IPS-15b (cell line): ENCODE results near the gene TBC1D17.
A peak's percentile ranks its signal among the peaks of the same experiment; 100 is the strongest.

Experiments used
- H3K27me3 ChIP-seq: one replicate; pipeline ENCODE4 v1.6.1; 2013; ENCODE audit warnings: low read length; ENCODE audit not compliant: control insufficient read depth, insufficient read depth
- H3K36me3 ChIP-seq: one replicate; pipeline ENCODE4 v1.6.1; 2013; ENCODE audit warnings: low read length; ENCODE audit not compliant: control insufficient read depth, insufficient read depth
- H3K4me1 ChIP-seq: one replicate; pipeline ENCODE4 v1.6.1; 2013; ENCODE audit warnings: mild to moderate bottlenecking, low read length; ENCODE audit not compliant: control insufficient read depth, insufficient read depth
- H3K4me3 ChIP-seq: one replicate; pipeline ENCODE4 v1.5.1; 2013; ENCODE audit warnings: low read depth, low read length
- H3K9ac ChIP-seq: one replicate; pipeline ENCODE4 v1.6.1; 2013; ENCODE audit warnings: low read depth, mild to moderate bottlenecking, low read length
- H3K9me3 ChIP-seq: one replicate; pipeline ENCODE4 v1.6.1; 2013; ENCODE audit warnings: mild to moderate bottlenecking, low read length; ENCODE audit not compliant: control insufficient read depth, insufficient read depth

Gene TBC1D17

DNA sequence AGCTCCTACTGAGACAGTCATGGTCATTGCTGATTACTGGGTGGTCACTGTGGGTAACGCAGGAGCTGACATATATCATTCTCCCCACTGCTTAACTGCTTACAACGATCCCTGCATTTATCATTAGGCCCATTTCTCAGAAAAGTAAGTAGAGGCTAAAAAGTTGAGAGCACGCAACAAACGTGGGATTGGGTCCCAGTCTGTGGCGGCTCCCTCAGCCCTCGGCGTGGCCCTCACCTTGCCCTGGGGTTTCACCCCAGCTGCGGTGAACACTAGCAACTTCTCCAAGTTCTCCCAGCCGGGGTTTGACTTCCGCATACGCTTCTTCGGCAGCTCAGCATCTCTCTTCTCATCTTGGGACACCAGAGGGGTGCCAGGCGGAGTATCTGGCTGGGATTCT, 12.6 kb upstream of the TBC1D17 start:
- no peaks in the 10 kb centered on the region for H3K9me3 ChIP-seq
- H3K27me3 ChIP-seq = no peaks in the 10 kb centered on the region
- peak overlapping the region; percentile 9 for H3K4me3 ChIP-seq
- H3K36me3 ChIP-seq = peaks cover 40% of the 10 kb centered on the region
- H3K4me1 ChIP-seq = peaks cover 4% of the 10 kb centered on the region
- H3K9ac ChIP-seq = no peak overlapping the region

DNA sequence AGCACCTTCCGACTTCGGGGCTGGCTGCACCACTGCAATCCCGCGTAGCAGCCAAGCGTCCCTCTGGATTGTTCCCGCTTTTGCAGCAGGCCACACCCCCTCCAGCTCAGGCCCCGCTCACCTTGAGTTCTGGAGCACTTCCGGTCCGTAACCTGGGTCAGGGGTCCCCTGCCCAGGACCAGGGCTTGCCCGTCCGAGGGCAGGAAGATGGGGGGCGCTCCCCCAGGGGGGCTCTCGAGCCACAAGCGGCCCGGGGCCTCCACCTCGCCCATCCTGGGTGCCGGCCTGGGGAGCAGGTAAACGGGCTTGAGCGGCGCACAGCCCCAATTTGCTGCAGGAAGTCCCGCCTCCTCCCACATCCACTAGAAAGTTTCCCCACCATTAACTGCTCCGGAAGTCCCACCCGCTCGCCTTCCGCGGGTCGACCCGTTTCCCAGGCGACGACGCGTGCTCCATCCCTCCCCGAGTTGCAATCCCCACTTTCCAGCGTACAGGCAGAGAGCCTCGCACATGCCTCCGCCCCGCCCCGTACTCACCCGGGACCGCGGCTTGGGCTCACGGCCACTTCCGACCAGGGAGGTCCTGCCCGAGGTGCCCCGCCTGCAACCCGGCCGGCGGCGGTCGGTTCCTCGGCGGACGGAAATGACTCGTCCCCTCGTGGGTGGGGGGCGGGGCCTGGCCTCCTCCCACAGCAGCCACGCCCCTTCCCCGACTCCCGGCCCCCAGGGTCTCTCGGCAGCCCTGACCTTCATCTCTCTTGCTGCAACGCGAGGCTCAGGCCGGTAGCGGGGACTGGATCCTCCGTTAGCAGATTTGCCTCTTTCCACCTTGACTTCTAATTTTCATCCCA, 10.3 kb upstream of the TBC1D17 start, which contains the start of gene PNKP:
PNKP (minus strand) TSS at position 644 of the 850 bp plus-strand sequence; CDS start at position 272, 372 bp downstream.
- Histone ChIP-seq H3K9ac (peak within 1 kb of the TSS; percentile 90), H3K4me1 (peaks cover 4% of the 10 kb centered on the region), H3K9me3 (no peaks in the 10 kb centered on the region), H3K4me3 (peak within 1 kb of the TSS; percentile 93), H3K36me3 (peaks cover 21% of the 10 kb centered on the region), H3K27me3 (no peaks in the 10 kb centered on the region)

DNA sequence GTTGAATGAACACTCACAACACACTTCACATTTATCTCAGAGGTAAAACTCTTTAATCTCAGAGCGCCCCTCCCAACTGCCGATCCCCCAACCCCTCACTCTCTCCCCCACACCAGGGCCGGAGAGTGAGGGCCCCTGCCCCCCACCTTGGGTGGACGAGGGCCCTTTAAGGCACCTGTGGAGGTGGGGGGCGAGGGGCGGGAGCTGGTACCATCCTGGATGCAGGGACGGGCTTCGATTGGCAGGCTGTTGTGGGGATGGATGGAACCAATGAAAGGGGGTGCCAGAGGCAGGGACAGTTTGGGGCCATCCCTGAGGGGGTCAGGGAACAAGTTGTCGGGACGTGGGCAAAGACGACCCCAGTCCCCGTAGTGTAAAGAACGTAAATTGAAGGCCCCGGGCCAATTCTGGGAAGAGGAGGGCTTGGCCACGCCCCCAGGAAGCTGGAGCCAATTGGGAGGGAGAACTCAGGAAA, 8.5 kb upstream of the TBC1D17 start:
- H3K27me3 ChIP-seq = no peaks in the 10 kb centered on the region
- no peak overlapping the region for H3K9ac ChIP-seq
- H3K9me3 ChIP-seq = no peaks in the 10 kb centered on the region
- peak overlapping the region; percentile 68 for H3K4me3 ChIP-seq
- H3K36me3 ChIP-seq = peaks cover 10% of the 10 kb centered on the region
- H3K4me1 ChIP-seq = peaks cover 4% of the 10 kb centered on the region

DNA sequence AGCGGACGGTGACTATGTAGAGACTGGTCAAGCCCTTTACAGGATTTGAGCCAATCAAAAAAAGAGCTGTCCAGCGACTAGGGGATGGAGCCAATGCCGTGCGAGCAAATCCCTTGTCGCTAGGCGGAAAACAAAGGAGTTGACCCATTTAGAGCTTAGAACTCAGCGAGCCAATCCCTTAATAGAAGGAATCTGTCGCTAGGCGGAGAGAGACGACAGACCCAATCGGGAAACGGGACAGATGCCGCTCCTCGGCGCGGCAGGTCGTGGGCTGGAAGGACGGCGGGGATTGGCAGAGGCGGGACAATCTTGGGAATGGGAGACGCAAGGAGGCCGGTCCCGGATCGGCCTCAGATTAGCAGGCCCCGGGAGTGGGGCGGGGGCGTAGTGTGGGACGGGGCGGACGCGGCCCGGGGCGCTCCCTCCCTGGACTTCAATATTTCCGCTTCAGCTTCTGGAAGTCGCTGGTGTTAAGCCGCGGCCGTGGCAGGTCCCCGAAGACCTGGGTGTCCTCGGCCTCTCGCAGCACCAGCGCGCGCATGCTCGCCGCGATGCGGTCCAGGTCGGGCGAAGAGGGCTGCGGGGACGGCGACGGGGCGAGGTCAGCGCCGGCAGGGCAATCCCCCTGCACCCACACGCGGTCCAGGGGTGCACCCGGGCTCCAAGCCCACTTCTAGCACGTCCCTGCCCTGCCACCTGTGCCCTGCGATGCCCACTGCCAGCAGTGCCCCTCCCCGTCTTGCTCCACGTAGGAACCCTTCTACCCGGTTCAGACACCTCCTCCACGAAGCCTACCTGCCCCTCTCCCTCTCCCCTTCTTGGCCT, 7.8 kb upstream of the TBC1D17 start:
- Histone ChIP-seq H3K4me3 (peak overlapping the region; percentile 78), H3K27me3 (no peaks in the 10 kb centered on the region), H3K4me1 (peaks cover 4% of the 10 kb centered on the region), H3K9ac (peak overlapping the region; percentile 74), H3K9me3 (no peaks in the 10 kb centered on the region), H3K36me3 (peaks cover 4% of the 10 kb centered on the region)

DNA sequence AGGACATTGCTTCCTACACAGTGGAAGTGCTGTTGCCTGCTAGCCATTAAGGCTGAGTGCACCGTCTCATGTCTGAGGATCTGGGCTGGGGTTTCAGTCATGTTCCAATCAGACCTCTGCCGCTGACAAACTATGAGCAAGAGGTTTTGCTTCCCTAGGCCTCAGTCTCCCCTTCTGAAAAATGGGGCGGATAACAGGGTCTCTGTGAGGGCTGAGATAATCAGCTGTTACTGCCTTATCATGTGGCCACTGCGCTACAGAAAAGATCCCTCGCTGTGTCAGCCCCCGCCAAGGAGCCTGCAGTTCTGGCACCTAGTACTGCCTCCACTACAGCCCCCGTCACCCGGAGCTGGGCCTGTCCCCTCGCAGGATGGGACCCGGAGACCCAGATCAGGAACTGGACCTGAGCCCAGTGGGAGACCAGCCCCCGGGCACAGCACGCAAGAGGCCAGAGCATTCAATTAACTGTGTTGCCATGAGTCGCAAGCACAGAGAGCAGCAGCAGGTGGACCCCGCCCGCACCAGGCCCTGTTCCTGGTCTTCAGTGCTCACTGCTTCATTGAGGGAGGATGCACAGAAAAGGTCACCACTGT, 7.1 kb upstream of the TBC1D17 start:
- Histone ChIP-seq H3K9ac (peak overlapping the region; percentile 74), H3K27me3 (no peaks in the 10 kb centered on the region), H3K9me3 (no peaks in the 10 kb centered on the region), H3K4me1 (peaks cover 3% of the 10 kb centered on the region), H3K4me3 (peak overlapping the region; percentile 78), H3K36me3 (no peaks in the 10 kb centered on the region)

DNA sequence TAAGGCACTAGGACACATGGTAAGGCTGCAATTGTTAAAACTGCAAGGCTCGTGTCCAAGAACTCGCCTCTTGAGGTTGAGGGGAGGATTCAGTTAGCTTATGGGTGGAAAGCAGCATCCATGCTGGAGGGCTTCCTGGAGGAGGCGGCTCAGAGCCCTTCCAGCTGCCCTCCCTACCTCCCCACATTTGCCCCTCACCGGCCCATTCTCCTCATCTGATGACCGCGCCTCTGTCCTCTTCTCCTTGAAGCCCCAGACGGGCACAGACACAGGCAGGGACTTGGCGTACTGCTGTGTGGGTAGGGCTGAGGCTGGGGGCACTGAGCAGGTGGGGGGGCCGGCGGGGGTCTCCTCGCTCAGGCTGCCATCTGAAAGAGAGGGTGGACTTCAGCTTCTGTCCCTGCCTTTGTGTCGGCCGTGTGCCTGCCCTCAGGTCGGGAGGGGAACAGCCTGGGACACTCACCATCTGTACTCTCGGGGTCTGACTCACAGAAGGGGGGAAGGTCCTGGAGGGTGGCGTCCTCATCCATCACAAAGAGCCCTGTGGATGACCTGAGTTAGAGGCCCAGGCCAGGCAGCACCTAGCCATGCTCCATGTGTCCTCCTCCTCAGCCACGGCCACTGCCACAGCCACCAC, 6.0 kb upstream of the TBC1D17 start:
- Histone ChIP-seq H3K27me3 (no peaks in the 10 kb centered on the region), H3K4me3 (no peak overlapping the region), H3K9ac (no peak overlapping the region), H3K9me3 (no peaks in the 10 kb centered on the region), H3K36me3 (peaks cover 2% of the 10 kb centered on the region), H3K4me1 (peaks cover 5% of the 10 kb centered on the region)

DNA sequence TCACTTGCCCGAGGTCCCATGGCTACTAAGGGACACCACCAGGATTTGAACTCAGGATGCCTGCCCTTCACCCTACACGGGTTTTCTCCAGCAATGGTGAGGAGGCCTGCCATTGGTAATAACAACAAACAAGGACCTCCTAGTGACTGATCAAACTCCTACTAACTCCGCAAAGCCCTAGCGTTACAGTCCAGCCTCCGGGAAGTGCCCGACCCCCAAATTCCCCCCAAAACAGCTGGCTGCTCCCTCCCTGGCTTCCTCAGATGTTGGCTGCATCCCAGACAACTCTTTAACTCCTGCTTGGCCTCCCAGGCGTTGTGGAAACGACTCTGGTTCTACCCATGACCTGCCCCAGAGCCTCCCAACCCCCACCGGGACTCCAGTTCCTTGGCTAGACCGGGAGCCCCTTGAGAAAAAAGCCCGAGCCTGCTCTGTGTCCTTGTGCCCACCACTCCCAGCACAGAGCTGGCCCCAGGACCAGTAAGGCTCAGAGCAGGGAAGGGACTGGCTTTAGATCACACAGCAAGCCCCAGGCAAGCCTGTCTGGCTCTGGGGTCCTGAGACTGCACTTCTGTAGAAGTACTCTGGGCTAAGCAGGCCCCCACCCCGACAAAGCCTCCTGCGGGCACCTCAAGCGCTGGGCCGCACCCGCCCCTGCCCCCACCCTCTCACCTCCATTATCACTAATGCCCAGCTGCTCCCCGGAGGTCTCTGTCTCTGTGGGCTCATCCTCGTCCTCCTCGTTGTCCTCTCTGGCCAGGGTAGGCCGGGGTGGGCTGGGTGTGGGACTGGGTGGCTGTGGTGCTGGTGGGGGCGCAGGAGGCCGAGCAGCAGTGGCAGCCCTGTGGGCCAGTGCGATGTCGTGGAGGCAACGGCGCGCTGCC, 5.0 kb upstream of the TBC1D17 start:
- no peaks in the 10 kb centered on the region for H3K27me3 ChIP-seq
- peaks cover 5% of the 10 kb centered on the region for H3K4me1 ChIP-seq
- H3K9me3 ChIP-seq = no peaks in the 10 kb centered on the region
- no peak overlapping the region for H3K9ac ChIP-seq
- H3K4me3 ChIP-seq = no peak overlapping the region
- H3K36me3 ChIP-seq = peaks cover 2% of the 10 kb centered on the region

DNA sequence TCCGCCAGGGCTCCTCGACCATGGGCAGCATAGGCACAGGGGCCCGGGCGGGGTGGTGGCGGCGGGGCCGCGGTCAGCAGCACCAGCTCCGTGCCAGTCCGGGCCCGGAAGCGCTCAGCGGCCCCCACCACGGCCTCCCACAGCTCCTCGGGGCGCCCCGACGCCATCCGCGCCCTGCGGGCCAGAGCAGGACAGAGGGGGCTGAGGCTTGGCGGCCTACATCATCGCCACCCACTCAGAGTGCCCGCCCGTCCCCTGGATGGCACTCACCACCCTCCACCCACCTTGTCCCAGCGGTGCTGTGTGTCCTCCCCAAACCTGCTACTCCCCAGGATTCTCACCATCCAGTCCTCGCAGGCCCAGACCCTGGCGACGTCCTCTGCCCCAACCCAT, 4.4 kb upstream of the TBC1D17 start:
- H3K9ac ChIP-seq = no peak overlapping the region
- peaks cover 2% of the 10 kb centered on the region for H3K36me3 ChIP-seq
- peaks cover 5% of the 10 kb centered on the region for H3K4me1 ChIP-seq

DNA sequence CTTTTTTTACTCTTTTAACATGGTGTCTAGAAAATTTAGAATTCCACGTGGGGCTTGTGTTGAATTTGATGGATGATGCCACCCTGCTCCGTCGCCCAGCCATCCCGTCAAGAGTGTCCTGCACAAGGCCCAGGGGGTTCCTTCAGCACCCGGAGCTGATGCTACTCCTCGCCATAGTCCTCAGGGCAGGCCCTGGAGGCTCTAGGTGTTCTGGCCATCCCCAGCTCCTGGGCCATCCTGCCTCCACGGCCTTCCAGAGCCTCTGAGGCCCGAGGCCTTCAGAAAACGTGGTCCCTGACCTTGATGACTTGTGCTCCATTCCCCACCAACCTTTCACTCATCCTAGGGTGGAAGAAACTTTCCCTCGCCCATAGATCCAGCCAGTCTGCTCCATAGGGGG, 3.7 kb upstream of the TBC1D17 start:
- H3K9me3 ChIP-seq = no peaks in the 10 kb centered on the region
- peaks cover 3% of the 10 kb centered on the region for H3K36me3 ChIP-seq
- H3K27me3 ChIP-seq = no peaks in the 10 kb centered on the region
- H3K4me3 ChIP-seq = no peak overlapping the region
- H3K9ac ChIP-seq = no peak overlapping the region
- H3K4me1 ChIP-seq = peaks cover 5% of the 10 kb centered on the region

More for the DNA sequence above, 4.4 kb upstream of the TBC1D17 start:
- no peak overlapping the region for H3K4me3 ChIP-seq
- no peaks in the 10 kb centered on the region for H3K9me3 ChIP-seq
- H3K27me3 ChIP-seq = no peaks in the 10 kb centered on the region

DNA sequence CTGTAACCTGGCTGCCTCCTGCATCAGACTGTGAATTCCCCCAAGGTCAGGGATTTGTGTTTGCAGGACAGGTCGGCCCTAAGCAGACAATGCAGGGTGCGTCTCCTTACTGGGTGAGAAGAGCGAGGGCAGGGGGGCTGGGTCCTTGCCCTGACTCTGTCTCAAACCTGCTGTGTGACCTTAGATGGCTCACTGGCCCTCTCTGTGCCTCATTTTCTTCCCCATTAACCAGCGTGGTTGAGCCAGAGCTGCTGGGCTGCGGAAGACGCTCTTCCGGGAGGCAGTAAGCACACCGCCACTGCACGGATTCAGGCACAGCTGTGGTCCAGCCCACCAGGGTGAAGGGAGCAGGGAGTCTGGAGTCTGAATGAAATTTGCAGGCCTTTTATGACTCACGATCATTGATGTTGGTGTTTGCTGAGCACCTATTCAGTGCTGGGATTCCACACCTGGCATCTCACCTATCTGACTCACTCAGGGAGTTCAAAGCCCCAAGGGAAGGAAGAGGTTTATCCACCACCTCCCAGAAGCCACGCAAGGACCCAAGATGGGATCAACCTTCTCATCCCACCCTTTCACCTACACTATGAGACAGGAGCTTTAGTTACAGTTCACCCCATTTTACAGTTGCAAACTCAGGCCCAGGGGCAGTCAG, 2.9 kb upstream of the TBC1D17 start:
- Histone ChIP-seq H3K4me3 (no peak overlapping the region), H3K36me3 (peaks cover 8% of the 10 kb centered on the region), H3K27me3 (no peaks in the 10 kb centered on the region), H3K9me3 (no peaks in the 10 kb centered on the region), H3K9ac (peak overlapping the region; percentile 100), H3K4me1 (peaks cover 5% of the 10 kb centered on the region)
